IMR-90 (cell line): ENCODE results near the gene SLC39A3. TPM values are rescaled to one million over a fixed set of nuclear protein-coding genes. Genes with fewer than 3 reads are reported as not detected.

Experiments used
- ATAC-seq: fragments of 200-7000 bp; cut with Tn5 transposase; 2 replicates; pipeline ENCODE4 v1.9.1; 2020; ENCODE audit warnings: low read depth, mild to moderate bottlenecking, moderate library complexity
- BruUV-seq: library from RNA; stranded (reverse); fragments of 400-500 nt; replicated peaks from 2 replicates; lab custom pipeline; 2021; lab: Mats Ljungman, UMichigan
- CTCF ChIA-PET: fragments of 300-600 bp; formaldehyde crosslinking; extraction: SDS; loops from one replicate; lab custom pipeline; 2021; ENCODE audit warnings: antibody characterized with exemption; lab: Yijun Ruan, JAX
- POLR2A ChIA-PET: fragments of 300-600 bp; sonication (Branson Sonifier 250); formaldehyde crosslinking; loops from one replicate; lab custom pipeline; 2022; ENCODE audit warnings: antibody characterized with exemption; ENCODE audit not compliant: unreplicated experiment; lab: Charles Lee
- DNase-seq: peaks from one replicate; pipeline ENCODE4 v3.0.0; 2013
- H2AFZ ChIP-seq: replicated peaks from 2 replicates; pipeline ENCODE3; 2013; ENCODE audit warnings: low read length, mild to moderate bottlenecking; ENCODE audit not compliant: poor library complexity
- H2AK5ac ChIP-seq: 2 replicates; pipeline ENCODE4 v1.6.1; 2013; ENCODE audit warnings: low read depth, low read length, inconsistent platforms
- H2AK9ac ChIP-seq: replicated peaks from 2 replicates; pipeline ENCODE3; 2013; ENCODE audit warnings: mild to moderate bottlenecking, low read depth, low read length, moderate library complexity; ENCODE audit not compliant: poor library complexity
- H2BK120ac ChIP-seq: 2 replicates; pipeline ENCODE4 v1.6.1; 2013; ENCODE audit warnings: low read depth, low read length, inconsistent platforms
- H2BK15ac ChIP-seq: 3 replicates; pipeline ENCODE4 v1.6.1; 2013; ENCODE audit warnings: low read depth, low read length, inconsistent platforms
- H2BK20ac ChIP-seq: 2 replicates; pipeline ENCODE4 v1.6.1; 2013; ENCODE audit warnings: low read depth, mild to moderate bottlenecking, inconsistent platforms, low read length, moderate library complexity
- H2BK5ac ChIP-seq: 2 replicates; pipeline ENCODE4 v1.6.1; 2013; ENCODE audit warnings: mild to moderate bottlenecking, low read depth, low read length, inconsistent platforms; ENCODE audit not compliant: poor library complexity, severe bottlenecking
- H3K14ac ChIP-seq: replicated peaks from 2 replicates; pipeline ENCODE4 v1.6.1; 2013; ENCODE audit warnings: low read depth, low read length, inconsistent platforms
- H3K18ac ChIP-seq: 2 replicates; pipeline ENCODE4 v1.6.1; 2013; ENCODE audit warnings: low read depth, low read length, control low read depth
- H3K23ac ChIP-seq: 2 replicates; pipeline ENCODE4 v1.6.1; 2013; ENCODE audit warnings: low read depth, low read length, inconsistent platforms
- H3K27ac ChIP-seq: 2 replicates; pipeline ENCODE4 v1.5.1; 2013; ENCODE audit warnings: mild to moderate bottlenecking, control low read depth, low read length; ENCODE audit not compliant: insufficient read depth
- H3K27me3 ChIP-seq: 2 replicates; pipeline ENCODE4 v1.6.1; 2013; ENCODE audit warnings: low read length; ENCODE audit not compliant: control insufficient read depth, insufficient read depth
- H3K36me3 ChIP-seq: 2 replicates; pipeline ENCODE4 v1.6.1; 2013; ENCODE audit warnings: low read length, mixed read lengths; ENCODE audit not compliant: control insufficient read depth, insufficient read depth
- H3K4ac ChIP-seq: 2 replicates; pipeline ENCODE4 v1.6.1; 2013; ENCODE audit warnings: low read depth, low read length, inconsistent platforms
- H3K4me1 ChIP-seq: 2 replicates; pipeline ENCODE4 v1.6.1; 2013; ENCODE audit warnings: low read length, mixed read lengths; ENCODE audit not compliant: control insufficient read depth, insufficient read depth
- H3K4me2 ChIP-seq: 2 replicates; pipeline ENCODE4 v1.6.1; 2013; ENCODE audit warnings: low read depth, mild to moderate bottlenecking, control low read depth, low read length, moderate library complexity
- H3K4me3 ChIP-seq: 2 replicates; pipeline ENCODE4 v1.5.1; 2013; ENCODE audit warnings: low read depth, mild to moderate bottlenecking, control low read depth, low read length, moderate library complexity; ENCODE audit not compliant: insufficient read depth
- H3K56ac ChIP-seq: 2 replicates; pipeline ENCODE4 v1.6.1; 2013; ENCODE audit warnings: low read length, inconsistent platforms; ENCODE audit not compliant: insufficient read depth; ENCODE audit errors: extremely low read depth
- H3K79me1 ChIP-seq, 2 experiments: 2 replicates each; pipeline ENCODE4 v1.6.1; 2013; ENCODE audit warnings: low read length in 2 of 2, inconsistent platforms in 1 of 2, low read depth in 1 of 2
- H3K9ac ChIP-seq: 2 replicates; pipeline ENCODE4 v1.6.1; 2013; ENCODE audit warnings: low read depth, low read length, control low read depth
- H3K9me1 ChIP-seq: 2 replicates; pipeline ENCODE4 v1.6.1; 2013; ENCODE audit warnings: low read length, inconsistent platforms; ENCODE audit not compliant: insufficient read depth
- H3K9me3 ChIP-seq: 2 replicates; pipeline ENCODE4 v1.6.1; 2013; ENCODE audit warnings: low read length; ENCODE audit not compliant: control insufficient read depth, insufficient read depth
- H4K20me1 ChIP-seq: 2 replicates; pipeline ENCODE4 v1.6.1; 2013; ENCODE audit warnings: low read length, inconsistent platforms; ENCODE audit not compliant: insufficient read depth
- H4K5ac ChIP-seq: 2 replicates; pipeline ENCODE4 v1.6.1; 2013; ENCODE audit warnings: mild to moderate bottlenecking, low read depth, low read length, control low read depth
- H4K8ac ChIP-seq, 2 experiments: 2 replicates each; pipeline ENCODE4 v1.6.1; 2013; ENCODE audit warnings: low read depth in 2 of 2, low read length in 2 of 2, control low read depth in 1 of 2, inconsistent platforms in 1 of 2
- H4K91ac ChIP-seq: 2 replicates; pipeline ENCODE4 v1.6.1; 2013; ENCODE audit warnings: low read depth, low read length, inconsistent platforms; ENCODE audit not compliant: insufficient read depth
- BHLHE40 ChIP-seq: fragments of 150-350 bp; IDR thresholded peaks from 2 replicates; pipeline ENCODE4 v1.6.1; 2016; ENCODE audit warnings: mild to moderate bottlenecking, low read depth, low read length
- CEBPB ChIP-seq: IDR thresholded peaks from 2 replicates; pipeline ENCODE4 v1.6.1; 2012; ENCODE audit warnings: low read depth, low read length, improper control_type of control experiment
- CHD1 ChIP-seq: IDR thresholded peaks from 2 replicates; pipeline ENCODE4 v1.6.1; 2012; ENCODE audit warnings: low read depth, low read length, improper control_type of control experiment
- ELK1 ChIP-seq: fragments of 150-350 bp; IDR thresholded peaks from 2 replicates; pipeline ENCODE4 v1.6.1; 2016; ENCODE audit warnings: low read depth, mild to moderate bottlenecking, low read length, moderate library complexity, borderline replicate concordance
- FOS ChIP-seq: fragments of 150-350 bp; IDR thresholded peaks from 2 replicates; pipeline ENCODE4 v1.6.1; 2016; ENCODE audit warnings: low read depth, low read length
- MAFK ChIP-seq: IDR thresholded peaks from 2 replicates; pipeline ENCODE4 v1.6.1; 2012; ENCODE audit warnings: low read depth, low read length, improper control_type of control experiment
- MAZ ChIP-seq: IDR thresholded peaks from 2 replicates; pipeline ENCODE4 v1.6.1; 2012; ENCODE audit warnings: low read depth, mild to moderate bottlenecking, low read length, improper control_type of control experiment, moderate library complexity, borderline replicate concordance
- MXI1 ChIP-seq: IDR thresholded peaks from 2 replicates; pipeline ENCODE4 v1.6.1; 2012; ENCODE audit warnings: low read depth, mild to moderate bottlenecking, low read length, moderate library complexity, borderline replicate concordance
- NFE2L2 ChIP-seq: fragments of 150-350 bp; IDR thresholded peaks from 2 replicates; pipeline ENCODE4 v1.6.1; 2016; ENCODE audit warnings: low read depth, mild to moderate bottlenecking, low read length
- POLR2A ChIP-seq: IDR thresholded peaks from 2 replicates; pipeline ENCODE4 v1.6.1; 2012; ENCODE audit warnings: mild to moderate bottlenecking, low read depth, low read length
- RAD21 ChIP-seq: IDR thresholded peaks from 2 replicates; pipeline ENCODE4 v1.6.1; 2012; ENCODE audit warnings: low read length, improper control_type of control experiment
- RCOR1 ChIP-seq: IDR thresholded peaks from 2 replicates; pipeline ENCODE4 v1.6.1; 2012; ENCODE audit warnings: mild to moderate bottlenecking, low read length, improper control_type of control experiment; ENCODE audit not compliant: insufficient replicate concordance
- RFX5 ChIP-seq: IDR thresholded peaks from 2 replicates; pipeline ENCODE4 v1.8.0; 2012; ENCODE audit warnings: low read depth, mild to moderate bottlenecking, low read length, moderate library complexity
- SMC3 ChIP-seq: fragments of 150-350 bp; IDR thresholded peaks from 2 replicates; pipeline ENCODE4 v1.6.1; 2016; ENCODE audit warnings: low read depth, mild to moderate bottlenecking, antibody characterized with exemption, low read length, moderate library complexity
- USF2 ChIP-seq: fragments of 150-350 bp; IDR thresholded peaks from 2 replicates; pipeline ENCODE4 v1.6.1; 2017; ENCODE audit warnings: mild to moderate bottlenecking, antibody characterized with exemption, low read length, low read depth
- WGBS, 2 experiments: methylation state at CpG; one replicate each; pipeline versions ENCODE4 v1.1.5 to v1.1.7; 2013; ENCODE audit warnings: missing lambda C conversion rate in 2 of 2; ENCODE audit not compliant: insufficient read length in 1 of 2; ENCODE audit errors: extremely low coverage in 2 of 2; 5-methylcytosine and 5-hydroxymethylcytosine counted together
- dilution Hi-C: fragments of 300-500 bp; cut with HindIII; formaldehyde crosslinking; loops from one replicate; pipeline ENCODE4 v1.14.3; 2018; ENCODE audit warnings: low sequenced_read_pairs; ENCODE audit not compliant: unreplicated experiment
- in situ Hi-C: fragments of 300-500 bp; cut with MboI; formaldehyde crosslinking; loops from 3 replicates; pipeline ENCODE4 v1.14.3; 2019; ENCODE audit warnings: low sequenced_read_pairs, inconsistent platforms, mixed read lengths
- intact Hi-C: fragments of 100-400 bp; cut with micrococcal nuclease; formaldehyde crosslinking; loops from 2 replicates; pipeline ENCODE4 v1.10.0; 2022
- polyA plus RNA-seq, 3 experiments: library from polyadenylated mRNA; depleted of rRNA; stranded (reverse); fragments of >200 nt; gene quantifications; 2 replicates each; pipeline ENCODE4 v1.2.3, GENCODE V29; 2012; ENCODE audit warnings: low replicate concordance in 1 of 3
- total RNA-seq: library from RNA; depleted of rRNA; stranded (reverse); fragments of >200 nt; gene quantifications from 2 replicates; pipeline ENCODE4 v1.2.3, GENCODE V29; 2012
- TF ChIP-seq, protein P1 (sequence below): conservative IDR thresholded peaks from 2 replicates; pipeline ENCODE4 v1.5.1; 2012; ENCODE audit warnings: mild to moderate bottlenecking, low read depth, low read length, improper control_type of control experiment

Gene SLC39A3
- total and polyA plus RNA-seq, 2 of the 4 experiments (the other 2 are of a cell fraction) = 12.4 to 38.2 TPM

DNA sequence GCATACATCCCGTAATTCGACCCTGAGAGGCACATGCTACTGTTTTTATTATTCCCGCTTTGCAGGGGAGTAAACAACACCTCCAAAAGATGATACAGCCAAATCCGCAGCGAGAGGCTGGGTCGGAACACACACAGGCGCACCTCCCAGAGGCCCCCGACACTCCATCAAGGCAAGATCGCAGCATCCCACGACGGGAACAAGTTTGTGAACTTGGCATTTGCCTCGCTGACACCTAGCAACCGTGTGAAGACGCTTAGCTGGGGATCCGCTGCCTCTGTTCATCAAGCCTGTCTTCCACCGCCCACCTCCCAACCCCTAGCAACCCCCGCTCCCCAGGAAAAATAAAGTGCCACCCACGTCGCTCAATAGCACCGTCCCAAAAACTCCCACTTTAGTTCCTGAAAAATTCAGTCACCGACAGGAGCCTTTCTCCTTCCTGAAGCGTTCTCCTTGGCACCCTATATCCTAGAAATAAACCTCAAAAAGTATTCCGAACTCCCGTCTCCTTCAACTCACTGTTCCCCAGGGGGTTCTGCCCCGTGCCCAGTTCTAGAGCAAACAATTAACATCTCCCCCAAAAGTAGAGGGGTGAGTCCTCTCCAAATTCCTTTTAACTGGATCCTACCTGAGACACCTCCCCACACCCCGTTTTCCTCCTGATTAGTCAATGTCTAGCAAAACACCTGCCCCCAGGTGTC lies 39.0 kb downstream of the SLC39A3 start:
- peak overlapping the region; percentile 32; the same call in 1 of the 2 replicates for H3K23ac ChIP-seq
- H4K20me1 ChIP-seq = no peaks in the 10 kb centered on the region; the same call in none of the 2 replicates
- peaks cover 45% of the 10 kb centered on the region for H3K27me3 ChIP-seq
- POLR2A ChIA-PET = no interaction called here
- H3K9me3 ChIP-seq = no peaks in the 10 kb centered on the region
- no peak overlapping the region for H3K4ac ChIP-seq
- no peak overlapping the region for H4K8ac ChIP-seq
- no peak for ATAC-seq
- H3K4me1 ChIP-seq = no peaks in the 10 kb centered on the region
- no peak for DNase-seq
- no peak overlapping the region for H3K27ac ChIP-seq
- no peak overlapping the region for H4K91ac ChIP-seq
- no TSS peak for BruUV-seq
- no peak overlapping the region for H2BK5ac ChIP-seq
- H2AK5ac ChIP-seq = no peak overlapping the region
- dilution Hi-C loops (no loop called here), in situ Hi-C loops (no loop called here), intact Hi-C loops (no loop called here)
- H2BK20ac ChIP-seq = no peak overlapping the region
- no peak overlapping the region for H3K14ac ChIP-seq
- H2AFZ ChIP-seq = peak overlapping the region; percentile 23
- no peak overlapping the region for H2BK120ac ChIP-seq
- H3K4me2 ChIP-seq = no peak overlapping the region
- H3K18ac ChIP-seq = no peak overlapping the region
- H3K9me1 ChIP-seq = no peaks in the 10 kb centered on the region
- no peaks in the 10 kb centered on the region for H3K36me3 ChIP-seq
- H3K79me1 ChIP-seq = no peaks in the 10 kb centered on the region
- no peak overlapping the region for H4K5ac ChIP-seq
- no peak overlapping the region for H2AK9ac ChIP-seq
- CTCF ChIA-PET = no interaction called here
- WGBS, 2 experiments = 6% methylated on average over 15 of the region's 26 CpGs; no CpG with 5 or more reads in 1 of the 2 experiments
- H3K4me3 ChIP-seq = no peak overlapping the region
- TF ChIP-seq MXI1 (no peak), BHLHE40 (no peak), USF2 (no peak), CHD1 (no peak), POLR2A (no peak), FOS (no peak), SMC3 (no peak), RAD21 (no peak), RCOR1 (no peak), CEBPB (no peak), NFE2L2 (no peak), RFX5 (no peak), MAFK (no peak), ELK1 (no peak), MAZ (no peak)
- TF ChIP-seq, protein P1, sequence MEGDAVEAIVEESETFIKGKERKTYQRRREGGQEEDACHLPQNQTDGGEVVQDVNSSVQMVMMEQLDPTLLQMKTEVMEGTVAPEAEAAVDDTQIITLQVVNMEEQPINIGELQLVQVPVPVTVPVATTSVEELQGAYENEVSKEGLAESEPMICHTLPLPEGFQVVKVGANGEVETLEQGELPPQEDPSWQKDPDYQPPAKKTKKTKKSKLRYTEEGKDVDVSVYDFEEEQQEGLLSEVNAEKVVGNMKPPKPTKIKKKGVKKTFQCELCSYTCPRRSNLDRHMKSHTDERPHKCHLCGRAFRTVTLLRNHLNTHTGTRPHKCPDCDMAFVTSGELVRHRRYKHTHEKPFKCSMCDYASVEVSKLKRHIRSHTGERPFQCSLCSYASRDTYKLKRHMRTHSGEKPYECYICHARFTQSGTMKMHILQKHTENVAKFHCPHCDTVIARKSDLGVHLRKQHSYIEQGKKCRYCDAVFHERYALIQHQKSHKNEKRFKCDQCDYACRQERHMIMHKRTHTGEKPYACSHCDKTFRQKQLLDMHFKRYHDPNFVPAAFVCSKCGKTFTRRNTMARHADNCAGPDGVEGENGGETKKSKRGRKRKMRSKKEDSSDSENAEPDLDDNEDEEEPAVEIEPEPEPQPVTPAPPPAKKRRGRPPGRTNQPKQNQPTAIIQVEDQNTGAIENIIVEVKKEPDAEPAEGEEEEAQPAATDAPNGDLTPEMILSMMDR = no peak
- H3K9ac ChIP-seq = no peak overlapping the region
- H2BK15ac ChIP-seq = no peak overlapping the region
- no peak overlapping the region for H3K56ac ChIP-seq
